ENCODE data around the gene PRRC2B.
"Not testable (repeated sequence)": the region's sequence is repeated elsewhere in the genome, so short reads cannot be mapped to it uniquely, and the experiment has no call there.

The PRRC2B gene

DNA sequence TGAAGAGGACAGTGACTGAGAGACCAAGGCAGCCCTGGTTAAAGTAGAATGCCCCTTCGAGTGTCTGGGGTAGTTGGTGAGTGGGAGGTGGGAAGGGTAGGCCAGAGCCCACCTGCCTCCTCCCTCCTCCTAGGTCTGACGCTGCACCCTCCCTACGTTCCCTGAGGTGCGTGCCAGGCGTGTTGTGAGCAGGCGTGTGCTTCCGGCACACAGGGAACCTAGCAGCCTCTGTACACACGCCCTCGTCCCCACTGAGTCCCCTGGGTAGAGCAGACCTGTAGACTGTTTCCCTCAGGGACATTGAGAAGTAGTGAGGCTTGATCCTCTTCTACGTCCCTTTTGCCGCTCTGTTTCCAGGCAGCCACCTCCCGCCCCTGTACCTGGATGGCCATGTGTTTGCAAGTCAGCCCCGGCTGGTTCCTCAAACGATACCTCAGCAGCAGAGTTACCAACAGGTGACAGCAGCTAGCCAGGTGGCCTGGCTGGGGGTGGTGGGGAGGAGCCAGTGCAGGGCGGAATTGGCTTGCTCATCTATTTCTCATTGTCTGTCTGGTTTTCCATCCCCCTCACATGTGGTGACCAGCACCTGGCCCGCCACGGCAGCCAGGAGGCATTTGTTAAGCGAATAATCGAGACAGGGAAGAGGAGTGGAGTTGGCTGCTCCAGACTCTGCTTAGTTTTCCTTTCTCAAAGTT, 92.0 kb downstream of the PRRC2B start:
- DNase-seq (ENCODE audit: low spot score), result peak; percentile 59

DNA sequence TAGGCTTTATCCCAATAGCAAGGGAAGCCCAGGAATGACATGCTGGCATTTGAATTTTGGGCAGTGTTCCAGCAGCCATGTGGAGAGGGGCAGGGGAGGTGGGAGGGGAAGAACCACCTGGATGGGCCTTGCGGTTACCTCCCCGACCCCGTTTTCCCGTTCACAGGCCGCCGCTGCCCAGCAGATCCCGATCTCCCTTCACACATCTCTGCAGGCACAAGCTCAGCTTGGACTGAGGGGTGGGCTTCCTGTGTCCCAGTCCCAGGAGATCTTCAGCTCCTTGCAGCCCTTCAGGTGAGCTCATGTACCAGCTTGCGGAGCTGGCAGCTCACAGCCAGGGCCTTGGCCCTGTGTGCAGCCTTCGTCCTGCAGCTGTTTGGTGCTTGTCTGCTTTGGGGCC, 93.1 kb downstream of the PRRC2B start:
- no peak for DNase-seq (ENCODE audit: low spot score)

DNA sequence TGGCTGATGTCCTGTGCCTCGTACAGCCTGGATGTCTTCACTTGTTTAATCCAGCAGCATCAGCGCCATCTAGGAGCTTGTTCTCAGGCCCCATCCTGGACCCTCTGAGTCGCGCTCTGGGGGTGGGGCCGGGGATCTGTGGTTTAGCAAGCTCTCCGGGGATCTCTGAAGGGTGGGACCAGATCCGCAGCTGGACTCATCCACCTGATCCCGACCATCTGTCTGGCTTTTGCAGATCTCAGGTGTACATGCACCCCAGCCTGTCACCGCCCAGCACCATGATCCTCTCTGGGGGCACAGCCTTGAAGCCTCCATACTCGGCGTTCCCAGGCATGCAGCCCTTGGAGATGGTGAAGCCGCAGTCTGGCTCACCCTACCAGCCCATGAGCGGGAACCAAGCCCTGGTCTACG, 93.7 kb downstream of the PRRC2B start:
- no peak for DNase-seq (ENCODE audit: low spot score)

DNA sequence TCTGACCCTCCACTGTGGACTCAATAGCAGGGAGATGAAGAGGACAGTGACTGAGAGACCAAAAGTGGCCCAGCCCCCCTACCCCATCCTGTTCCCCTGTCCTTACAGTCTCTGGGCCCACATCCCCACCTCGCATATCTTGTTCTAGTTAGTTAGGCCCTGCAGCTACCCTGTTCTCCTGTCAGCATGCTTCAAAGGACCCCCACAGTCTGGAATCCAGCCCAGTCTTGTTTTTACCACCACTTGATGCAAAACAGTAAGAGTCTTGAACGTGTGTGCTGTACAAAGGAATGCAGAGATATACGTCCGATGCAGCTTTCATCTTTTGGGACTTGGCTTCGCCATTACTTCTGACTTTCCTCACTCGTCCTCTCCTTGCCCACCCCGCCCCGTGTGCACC, 96.6 kb downstream of the PRRC2B start:
- DNase-seq (ENCODE audit: low spot score), result no peak

DNA sequence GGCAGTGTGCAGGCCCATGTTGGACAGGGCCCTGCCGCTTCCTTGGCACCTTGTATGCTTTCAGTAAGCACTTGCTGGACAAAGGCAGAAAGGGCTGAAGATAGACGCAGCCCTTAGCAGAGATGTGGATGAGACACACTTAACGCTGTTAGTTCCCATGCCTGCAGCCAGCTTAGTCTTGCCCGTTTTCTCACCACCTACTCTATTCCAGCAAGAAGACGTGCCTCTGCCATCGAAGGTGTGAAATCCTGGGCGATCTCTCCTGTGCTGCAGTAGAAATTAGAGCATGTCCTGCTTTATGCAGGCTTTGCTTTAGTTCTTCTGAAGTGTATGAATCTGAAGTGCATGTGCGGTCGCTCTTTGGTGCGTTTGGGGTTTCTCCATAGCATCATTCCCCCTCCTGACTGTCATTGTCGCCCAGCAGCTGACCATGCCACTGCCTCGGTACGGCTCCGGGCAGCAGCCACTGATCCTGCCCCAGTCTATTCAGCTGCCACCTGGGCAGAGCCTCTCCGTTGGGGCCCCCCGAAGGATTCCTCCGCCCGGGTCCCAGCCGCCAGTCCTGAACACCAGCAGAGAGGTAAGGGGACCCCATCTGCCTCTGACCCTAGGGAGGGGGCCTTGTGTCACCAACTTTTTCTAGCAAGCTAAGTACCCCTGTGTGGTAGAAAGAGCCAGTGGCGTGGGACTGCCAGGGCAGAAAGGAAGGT, 97.3 kb downstream of the PRRC2B start:
- DNase-seq (ENCODE audit: low spot score), result no peak

DNA sequence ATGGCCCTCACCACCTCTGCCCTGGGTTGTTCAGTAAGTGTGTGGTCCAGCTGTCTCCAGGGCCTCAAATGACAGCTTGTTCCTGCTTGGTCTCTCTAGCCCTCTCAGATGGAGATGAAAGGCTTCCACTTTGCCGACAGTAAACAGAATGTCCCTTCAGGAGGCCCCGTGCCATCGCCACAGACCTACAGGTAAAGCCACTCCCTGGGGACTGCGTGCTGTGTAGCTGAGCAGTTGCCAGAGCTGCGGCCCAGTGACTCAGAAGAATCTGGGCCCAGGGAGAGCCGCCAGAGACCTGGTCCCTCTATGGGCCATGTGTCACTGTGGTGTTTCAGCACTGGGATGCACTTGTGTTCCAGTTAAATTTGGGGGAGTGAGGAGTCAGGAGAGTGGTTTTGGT, 98.2 kb downstream of the PRRC2B start:
- DNase-seq (ENCODE audit: low spot score), result no peak

DNA sequence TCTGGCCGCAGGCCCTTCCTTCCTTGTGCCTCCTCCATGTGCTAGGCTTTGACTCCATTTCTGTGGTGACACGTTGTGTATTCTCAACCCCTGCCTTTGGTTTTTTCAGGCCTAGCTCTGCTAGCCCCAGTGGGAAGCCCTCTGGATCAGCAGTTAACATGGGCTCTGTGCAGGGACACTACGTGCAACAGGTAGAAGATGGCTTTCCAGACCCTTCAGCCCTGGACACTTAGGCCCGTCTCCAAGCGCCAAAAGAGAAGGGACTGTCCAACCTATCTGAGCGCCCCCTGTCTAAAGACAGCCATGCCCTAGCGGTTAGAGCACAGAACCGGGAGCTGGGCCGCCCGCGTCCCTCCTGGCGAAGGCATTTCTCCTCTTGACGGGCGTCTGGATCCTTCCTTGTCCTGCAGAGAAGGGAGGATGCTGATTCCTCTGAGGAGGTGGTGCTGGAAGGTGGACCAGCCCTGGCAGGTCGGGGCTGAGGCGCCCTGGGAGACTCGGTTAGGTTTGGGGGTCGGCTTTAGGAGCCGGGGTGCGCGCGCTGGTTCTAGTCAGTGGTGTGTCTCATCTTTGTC, 100.5 kb downstream of the PRRC2B start:
- no peak for DNase-seq (ENCODE audit: low spot score)

DNA sequence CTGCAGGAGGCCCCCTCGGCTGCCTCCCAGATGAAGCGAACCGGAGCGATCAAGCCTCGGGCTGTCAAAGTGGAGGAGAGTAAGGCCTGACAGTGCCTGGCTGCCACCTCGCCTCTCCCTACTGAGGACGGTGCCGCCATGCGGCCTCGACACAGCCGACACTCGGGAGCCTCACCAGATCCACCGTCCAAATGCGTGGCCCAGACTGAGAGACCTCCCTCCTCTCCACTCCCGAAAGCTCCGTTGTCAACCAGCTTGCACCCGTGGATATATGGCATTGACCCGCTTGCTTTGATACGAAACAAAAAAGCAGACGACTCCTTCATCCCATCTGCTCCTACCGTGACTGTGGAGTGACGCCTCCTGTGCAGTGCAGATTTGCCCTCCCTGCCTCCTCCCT, 101.9 kb downstream of the PRRC2B start:
- peak; percentile 63 for DNase-seq (ENCODE audit: low spot score)

DNA sequence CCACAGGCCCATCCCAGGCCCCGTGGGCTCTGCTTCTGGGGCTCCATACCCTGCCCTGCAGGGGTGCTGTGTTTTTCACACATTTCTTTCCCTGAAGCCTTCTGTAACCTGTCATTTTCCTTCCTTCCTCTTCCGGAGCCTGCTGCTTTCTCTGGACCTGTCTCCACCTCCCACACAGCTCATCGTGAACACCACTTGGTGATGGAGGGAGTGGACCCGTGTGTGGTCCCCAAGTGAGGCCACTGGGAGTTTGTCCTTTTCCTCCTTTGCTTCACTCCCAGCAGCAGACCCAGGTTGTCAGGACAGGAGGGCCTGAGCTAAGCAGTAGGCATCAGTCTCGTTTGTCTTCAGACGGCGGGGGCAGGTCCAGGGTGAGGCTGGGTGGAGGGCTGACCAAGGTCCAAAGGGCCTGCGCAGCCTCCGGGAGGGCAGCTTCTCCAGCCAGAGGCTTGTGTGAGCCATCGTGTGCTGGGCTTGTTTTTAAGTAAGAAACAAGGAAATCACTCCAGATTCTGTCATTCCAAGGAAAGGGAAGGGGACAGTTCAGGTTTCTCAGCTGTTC, 103.0 kb downstream of the PRRC2B start:
- no peak for DNase-seq (ENCODE audit: low spot score)

DNA sequence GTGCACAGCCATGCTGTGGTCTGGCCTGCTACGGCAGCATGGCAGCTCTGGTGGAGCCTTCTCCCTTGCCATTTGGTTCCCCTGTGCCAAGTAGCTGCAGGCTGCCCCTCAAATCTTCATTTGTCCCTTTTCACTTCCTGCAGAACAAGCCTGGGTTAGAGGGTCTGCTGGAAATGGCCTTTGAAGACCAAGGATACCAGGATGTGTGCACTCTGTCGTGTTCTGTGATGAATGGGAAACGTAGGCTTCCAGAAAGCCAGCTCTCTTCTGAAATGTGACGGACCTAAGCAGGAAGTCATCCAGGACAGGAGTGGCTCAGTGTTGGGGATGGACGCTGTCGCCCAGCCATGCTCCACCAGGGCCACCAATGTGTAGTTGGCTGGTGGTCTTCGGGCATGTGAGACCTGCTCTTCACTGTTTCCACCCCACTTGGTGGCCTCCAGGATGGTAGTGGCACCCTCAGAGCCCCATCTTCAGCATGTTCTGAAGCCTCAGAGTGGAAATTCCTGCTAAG, 105.4 kb downstream of the PRRC2B start:
- no peak for DNase-seq (ENCODE audit: low spot score)

DNA sequence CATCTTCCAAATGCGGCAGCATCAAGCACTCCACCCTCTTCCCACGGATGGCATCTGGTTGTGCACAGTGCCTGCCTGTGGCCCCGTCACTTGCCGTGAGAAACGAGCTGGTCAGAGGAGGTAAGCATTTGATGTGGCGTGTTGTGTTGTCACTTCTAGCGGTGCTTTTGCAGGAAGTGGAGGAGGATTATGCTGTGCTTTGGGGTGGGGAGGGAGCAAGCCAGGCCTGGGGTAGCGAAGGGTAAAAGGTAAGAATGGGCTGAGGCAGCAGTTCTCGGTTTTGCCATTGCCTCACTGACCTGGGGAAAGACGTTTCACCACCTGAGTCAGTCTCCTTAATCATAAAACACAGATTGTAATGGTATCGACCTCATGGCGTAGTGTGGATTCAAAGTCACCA, 106.5 kb downstream of the PRRC2B start:
- no peak for DNase-seq (ENCODE audit: low spot score)

DNA sequence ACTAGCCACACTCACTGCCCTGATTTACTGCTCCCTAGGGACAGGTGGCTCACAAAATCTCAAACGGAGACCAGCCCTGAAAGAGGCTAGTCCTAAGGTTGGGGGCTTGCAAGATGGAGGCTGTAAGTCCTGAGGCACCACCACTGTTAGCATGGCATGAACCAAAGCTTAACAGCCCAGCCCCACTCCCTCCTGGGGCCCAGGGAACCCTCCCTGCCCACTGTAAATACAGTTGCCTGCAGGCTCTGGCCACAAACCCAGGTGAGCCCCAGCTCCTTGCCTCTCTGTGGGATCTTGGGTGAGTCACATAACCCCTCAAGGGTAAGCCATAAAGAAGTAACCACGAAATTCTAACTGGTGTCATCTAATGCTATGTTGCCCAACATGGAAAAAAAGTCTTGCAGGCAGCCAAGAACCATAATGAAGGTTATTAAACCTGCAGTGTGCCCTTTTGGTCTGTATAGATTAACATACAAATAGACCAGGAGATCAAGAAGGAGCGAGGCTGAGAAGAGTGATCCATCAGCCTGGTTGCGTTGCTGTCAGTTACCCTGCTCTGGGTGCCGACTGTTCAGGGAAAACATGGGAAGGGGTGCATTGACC, 107.2 kb downstream of the PRRC2B start:
- DNase-seq (ENCODE audit: low spot score), result no peak

DNA sequence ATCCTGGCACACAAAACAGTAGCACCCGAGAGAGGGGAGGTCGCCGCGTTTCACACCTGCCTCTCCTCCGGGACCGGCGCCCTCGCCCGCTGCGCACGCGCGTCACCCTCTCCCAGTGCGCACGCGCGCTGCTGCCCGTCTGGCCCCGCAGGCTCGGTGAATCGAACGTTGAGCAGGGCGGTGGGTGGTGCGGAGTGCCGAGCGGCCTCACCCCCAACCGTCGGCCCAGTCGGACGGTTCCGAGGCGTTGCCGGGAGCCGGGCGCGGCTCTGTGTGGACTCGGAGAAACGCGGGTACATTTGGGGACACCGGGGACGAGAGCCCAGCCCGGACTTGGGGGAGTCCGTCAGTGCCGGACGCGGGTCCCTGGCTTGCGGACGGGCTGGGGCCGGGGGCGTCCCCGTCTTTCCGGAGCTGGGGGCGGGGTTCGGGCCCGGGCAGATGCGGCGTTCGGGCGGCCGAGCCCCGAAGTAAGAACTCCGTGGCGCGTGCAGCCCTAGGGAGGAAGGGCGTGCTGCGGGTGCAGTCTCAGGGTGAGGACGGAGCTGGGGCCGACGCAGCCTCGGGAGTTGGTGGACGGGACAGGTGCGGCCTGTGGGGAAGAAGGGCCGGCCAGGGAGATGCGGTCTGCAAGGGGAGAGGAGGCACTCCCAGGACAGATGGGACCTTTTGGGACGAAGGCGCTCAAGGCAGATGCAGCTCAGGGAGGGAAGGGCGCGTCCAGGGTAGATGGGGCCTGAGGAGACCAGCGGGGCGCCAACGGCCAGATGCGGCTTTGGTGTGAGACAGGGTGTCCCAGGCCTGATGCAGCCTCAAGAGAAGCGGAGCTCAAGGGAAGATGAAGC, 109.1 kb downstream of the PRRC2B start, which contains the start of gene POMT1:
Gene POMT1, plus strand, starts transcription at position 138 of the 845 bp plus-strand sequence. CDS start 1,301 bp downstream, outside the sequence.
- peak; percentile 79 for DNase-seq (ENCODE audit: low spot score)

DNA sequence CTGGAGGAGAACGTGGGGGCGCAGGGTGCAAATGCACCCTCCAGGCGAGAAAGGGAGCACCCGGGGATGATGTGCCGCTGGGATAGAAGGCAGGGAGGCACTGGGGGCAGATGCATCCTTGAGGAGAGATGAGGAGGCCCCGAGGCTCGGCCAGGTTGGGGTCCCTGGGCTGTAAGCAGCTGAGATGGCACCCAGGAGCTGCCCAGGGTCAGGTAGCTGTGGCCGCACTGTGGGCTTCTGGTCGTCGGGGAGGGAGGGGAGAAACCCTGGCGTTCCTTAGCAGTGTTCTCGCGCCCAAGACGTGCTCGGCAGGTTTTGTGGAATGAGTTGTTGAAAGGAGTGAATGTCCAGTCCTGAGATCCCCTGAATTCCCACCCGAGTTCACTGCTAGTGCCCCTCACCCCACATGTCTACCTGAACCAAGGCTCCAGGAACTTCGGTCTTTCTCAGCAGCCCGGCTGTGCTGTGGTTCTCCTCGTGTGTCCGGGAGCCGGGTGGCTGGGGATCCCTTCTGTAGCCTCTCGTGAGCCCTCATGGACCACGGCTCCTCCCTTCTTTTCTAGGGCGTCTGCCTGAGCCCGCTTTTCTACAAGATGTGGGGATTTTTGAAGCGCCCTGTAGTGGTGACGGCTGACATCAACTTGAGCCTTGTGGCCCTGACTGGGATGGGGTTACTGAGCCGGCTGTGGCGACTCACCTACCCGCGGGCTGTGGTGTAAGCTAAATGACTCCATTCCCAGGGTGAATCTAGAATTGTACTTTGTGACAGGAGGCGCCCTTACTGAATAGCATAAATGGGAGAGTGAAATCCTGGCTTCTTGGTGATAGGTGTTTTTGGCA, 110.0 kb downstream of the PRRC2B start:
- DNase-seq (ENCODE audit: low spot score), result peak; percentile 50

DNA sequence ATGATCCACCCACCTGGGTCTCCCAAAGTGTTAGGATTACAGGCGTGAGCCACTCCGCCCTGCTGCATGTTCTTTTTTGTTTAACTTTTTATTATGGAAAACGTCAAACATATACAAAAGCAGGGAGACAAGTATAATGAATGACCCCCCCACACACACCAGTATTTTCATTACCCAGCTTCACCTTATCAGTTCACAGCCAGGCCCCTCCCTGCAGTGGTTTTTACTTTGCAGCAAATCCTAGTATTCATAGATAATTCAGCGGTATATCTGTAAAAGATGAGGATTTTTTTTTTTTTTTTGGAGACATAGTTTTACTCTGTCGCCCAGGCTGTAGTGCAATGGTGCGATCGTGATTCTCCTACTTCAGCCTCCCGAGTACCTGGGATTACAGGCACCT, 111.1 kb downstream of the PRRC2B start:
- DNase-seq (ENCODE audit: low spot score), result no peak

DNA sequence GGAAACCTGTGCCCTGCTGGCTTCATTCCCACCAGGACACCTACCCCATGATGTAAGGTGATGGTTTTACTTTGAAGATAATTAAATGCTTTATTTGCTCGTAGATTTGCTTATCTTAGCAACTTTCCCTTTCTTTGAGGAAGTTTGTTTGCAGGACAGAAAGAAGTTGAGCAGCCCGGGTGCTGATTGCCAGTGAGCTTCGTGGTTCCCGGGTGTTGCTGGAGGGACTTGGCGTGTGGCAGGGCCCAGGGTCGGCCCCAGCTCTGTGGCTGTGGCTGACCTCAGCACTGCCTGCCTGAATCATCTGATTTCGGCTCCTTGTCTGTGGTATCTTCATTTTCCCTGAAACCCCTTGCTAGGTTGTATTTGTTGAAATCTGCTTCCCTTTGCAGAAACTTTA, 117.5 kb downstream of the PRRC2B start:
- no peak for DNase-seq (ENCODE audit: low spot score)

DNA sequence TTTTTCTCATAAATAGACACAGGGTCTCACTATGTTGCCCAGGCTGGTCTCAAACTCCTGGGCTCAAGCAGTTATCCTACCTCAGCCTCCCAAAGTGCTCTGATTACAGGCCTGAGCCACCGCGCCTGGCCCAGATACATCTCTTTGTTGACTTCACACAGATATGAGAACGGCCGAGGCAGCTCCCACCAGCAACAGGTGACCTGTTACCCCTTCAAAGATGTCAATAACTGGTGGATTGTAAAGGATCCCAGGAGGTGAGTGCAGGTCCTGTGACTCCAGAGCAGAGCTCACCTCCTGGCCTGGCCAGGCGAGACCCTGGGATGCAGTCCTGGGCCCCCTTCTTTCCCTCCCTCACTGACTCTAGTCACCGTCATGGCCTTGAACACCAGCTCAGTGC, 118.0 kb downstream of the PRRC2B start:
- DNase-seq (ENCODE audit: low spot score), result no peak

DNA sequence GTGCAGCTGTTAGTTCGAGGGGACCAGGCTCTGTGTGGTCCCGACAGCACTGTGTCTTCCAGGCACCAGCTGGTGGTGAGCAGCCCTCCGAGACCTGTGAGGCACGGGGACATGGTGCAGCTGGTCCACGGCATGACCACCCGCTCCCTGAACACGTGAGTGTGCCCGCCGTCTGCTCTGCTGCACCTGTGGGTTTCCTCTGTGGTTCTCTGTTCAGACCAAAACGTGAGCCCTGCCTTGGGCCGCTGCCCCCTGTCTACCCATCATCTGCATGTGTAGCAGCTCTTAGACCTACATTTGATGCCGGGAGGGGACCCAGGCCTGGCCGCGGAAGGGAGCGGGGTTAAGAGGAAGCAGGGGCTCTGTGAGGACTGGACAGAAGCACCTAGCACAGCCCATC, 119.3 kb downstream of the PRRC2B start:
- DNase-seq (ENCODE audit: low spot score), result no peak

DNA sequence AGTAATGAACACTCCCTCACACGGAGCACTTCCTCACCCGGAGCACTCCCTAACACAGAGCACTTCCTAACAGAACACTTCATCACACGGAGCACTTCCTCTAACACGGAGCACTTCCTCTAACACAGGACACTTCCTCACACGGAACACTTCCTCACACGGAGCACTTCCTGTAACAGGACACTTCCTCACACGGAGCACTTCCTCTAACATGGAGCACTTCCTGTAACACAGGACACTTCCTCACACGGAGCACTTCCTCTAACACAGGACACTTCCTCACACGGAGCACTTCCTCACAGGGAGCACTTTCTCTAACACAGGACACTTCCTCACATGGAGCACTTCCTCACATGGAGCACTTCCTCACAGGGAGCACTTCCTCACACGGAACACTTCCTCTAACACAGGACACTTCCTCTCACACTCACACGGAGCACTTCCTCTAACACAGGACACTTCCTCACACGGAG, 121.7 kb downstream of the PRRC2B start:
- DNase-seq (ENCODE audit: low spot score), result not testable (repeated sequence)

DNA sequence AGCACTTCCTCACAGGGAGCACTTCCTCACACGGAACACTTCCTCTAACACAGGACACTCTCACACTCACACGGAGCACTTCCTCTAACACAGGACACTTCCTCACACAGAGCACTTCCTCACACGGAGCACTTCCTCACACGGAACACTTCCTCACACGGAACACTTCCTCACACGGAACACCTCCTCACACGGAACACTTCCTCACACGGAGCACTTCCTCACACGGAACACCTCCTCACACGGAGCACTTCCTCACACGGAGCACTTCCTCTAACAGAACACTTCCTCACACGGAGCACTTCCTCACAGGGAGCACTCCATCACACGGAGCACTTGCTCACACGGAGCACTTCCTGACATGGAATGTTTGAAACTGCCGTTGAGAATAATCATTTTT, 122.2 kb downstream of the PRRC2B start:
- no peak for DNase-seq (ENCODE audit: low spot score)

All from cerebellar cortex (tissue), 1 donor.